ENCODE results near the gene MACROD1. TPM values are rescaled to one million over a fixed set of nuclear protein-coding genes. Genes with fewer than 3 reads are reported as not detected.

Gene MACROD1
- total RNA-seq, 6 experiments from 2014 or later, result 11.8 to 17.0 (median 13.1) TPM

DNA sequence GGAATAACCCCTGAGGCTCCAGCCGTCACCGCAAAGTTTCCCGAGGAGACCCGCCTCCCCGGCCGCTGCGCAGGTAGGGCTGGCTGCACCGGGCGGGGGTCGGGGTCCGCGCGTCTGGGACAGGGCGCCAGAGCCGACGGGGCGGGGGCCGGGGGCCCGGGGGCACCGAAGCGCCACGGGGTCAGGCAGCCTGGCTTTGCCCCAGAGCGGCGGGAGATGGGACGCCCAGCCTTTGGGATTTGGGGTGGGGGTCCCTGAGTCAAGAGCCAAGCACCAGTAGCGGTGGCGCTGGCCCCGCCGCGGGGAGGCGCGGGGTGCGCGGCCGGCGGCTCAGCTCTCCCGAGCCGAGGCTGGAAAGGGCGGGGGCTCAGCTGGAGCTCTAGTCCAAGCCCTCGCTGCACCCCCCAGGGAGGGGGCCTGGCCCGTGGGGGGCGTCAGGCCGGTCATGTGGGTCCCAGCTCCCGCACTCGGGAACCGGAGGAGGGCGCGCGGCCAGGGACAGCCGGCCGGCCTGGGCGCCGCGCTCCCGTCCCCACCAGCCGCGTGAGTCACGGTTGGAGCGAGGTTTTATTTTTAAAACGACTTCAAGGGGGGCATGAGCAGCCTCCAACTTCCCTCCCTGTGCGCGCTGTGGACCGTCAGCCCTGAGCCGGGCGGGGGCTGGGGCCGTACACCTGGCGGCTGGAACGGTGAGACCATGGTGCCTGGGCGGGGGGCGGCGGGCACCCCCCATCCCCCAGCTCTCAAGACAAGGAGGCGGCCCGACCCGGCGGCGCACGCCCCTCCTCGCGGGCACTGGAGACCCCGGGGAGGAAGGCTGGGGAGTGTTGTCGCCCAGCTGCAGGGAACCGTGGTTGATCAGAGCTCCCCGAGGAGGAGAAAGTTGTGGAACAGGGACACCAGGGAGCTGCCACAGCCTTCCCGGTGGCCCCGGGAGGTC, 129.6 kb downstream of the MACROD1 start:
- H3K4me1 Mint-ChIP-seq (ENCODE audit: low read depth), result peaks cover 5% of the 10 kb centered on the region; the same call in 1 of the 2 replicates
- peaks cover 15% of the 10 kb centered on the region for H3K27me3 Mint-ChIP-seq (ENCODE audit: insufficient read depth)
- H3K27ac Mint-ChIP-seq, result no peak overlapping the region
- no peaks in the 10 kb centered on the region for H3K36me3 Mint-ChIP-seq (ENCODE audit: low read depth)
- H3K4me3 Mint-ChIP-seq, result no peak overlapping the region
- no peaks in the 10 kb centered on the region for H3K9me3 Mint-ChIP-seq
- TF ChIP-seq, protein P1, sequence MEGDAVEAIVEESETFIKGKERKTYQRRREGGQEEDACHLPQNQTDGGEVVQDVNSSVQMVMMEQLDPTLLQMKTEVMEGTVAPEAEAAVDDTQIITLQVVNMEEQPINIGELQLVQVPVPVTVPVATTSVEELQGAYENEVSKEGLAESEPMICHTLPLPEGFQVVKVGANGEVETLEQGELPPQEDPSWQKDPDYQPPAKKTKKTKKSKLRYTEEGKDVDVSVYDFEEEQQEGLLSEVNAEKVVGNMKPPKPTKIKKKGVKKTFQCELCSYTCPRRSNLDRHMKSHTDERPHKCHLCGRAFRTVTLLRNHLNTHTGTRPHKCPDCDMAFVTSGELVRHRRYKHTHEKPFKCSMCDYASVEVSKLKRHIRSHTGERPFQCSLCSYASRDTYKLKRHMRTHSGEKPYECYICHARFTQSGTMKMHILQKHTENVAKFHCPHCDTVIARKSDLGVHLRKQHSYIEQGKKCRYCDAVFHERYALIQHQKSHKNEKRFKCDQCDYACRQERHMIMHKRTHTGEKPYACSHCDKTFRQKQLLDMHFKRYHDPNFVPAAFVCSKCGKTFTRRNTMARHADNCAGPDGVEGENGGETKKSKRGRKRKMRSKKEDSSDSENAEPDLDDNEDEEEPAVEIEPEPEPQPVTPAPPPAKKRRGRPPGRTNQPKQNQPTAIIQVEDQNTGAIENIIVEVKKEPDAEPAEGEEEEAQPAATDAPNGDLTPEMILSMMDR (IDR thresholded peaks at IDR 0.05), result peak; percentile 26; the same call in 1 of the 2 replicates
- DNase-seq, result peak; percentile 10

DNA sequence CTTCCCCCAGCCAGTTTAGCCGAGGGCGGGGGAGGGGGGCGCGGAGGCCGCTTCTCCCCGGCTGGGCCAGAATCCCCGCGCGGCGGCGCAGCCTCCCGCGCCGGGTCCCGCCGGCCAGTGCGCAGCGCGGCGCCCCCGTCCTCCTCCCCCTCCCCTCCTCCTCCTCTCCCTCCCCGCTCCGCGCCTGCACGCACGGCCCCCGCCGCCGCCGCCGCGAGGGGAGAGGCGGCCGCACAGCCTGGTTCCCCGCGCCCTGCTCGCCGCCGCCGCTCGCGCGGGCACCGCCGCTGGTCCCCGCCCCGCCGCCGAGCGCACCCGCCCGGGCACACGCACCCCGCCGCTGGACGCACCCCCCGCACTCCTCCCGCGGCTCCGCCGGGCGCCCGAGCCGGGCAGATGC, 130.3 kb downstream of the MACROD1 start, which contains the start of gene FLRT1:
TSS of gene FLRT1 (plus strand) at position 356 of the 400 bp plus-strand sequence. CDS start 80,337 bp downstream, outside the sequence.
- Mint-ChIP-seq H3K9me3 (no peaks in the 10 kb centered on the region), H3K27me3 (ENCODE audit: insufficient read depth) (peaks cover 12% of the 10 kb centered on the region), H3K36me3 (ENCODE audit: low read depth) (no peaks in the 10 kb centered on the region), H3K4me3 (peak within 1 kb of the TSS; percentile 72), H3K27ac (no peak within 1 kb of the TSS; the same call in 1 of the 2 replicates), H3K4me1 (ENCODE audit: low read depth) (peaks cover 5% of the 10 kb centered on the region; the same call in 1 of the 2 replicates)
- no peak for DNase-seq
- TF ChIP-seq, protein P1 (IDR thresholded peaks at IDR 0.05), result no peak

DNA sequence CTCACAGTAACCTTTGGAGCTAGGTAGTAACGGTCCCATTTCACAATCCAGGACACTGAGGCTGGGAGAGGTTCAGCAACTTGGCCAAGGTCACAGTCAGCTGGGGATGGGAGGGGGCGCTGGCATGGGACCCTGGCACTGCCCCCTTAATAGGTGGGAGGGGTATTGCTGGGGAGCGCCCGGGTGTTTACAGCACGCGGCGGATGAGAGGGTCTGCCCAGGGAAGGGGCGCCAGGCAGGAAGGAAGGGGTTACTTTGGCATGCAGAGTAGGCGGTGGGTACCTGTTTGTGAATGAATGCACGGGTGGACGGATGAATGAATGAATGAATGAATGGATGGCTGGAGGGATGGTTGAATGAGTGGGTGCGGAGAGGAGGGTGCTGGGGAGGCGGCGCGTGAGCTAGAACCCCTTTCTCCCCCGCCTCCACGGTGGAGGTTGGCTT, 130.8 kb downstream of the MACROD1 start:
- Mint-ChIP-seq H3K27ac (no peak overlapping the region; the same call in 1 of the 2 replicates), H3K27me3 (ENCODE audit: insufficient read depth) (peaks cover 12% of the 10 kb centered on the region)
- DNase-seq, result no peak

DNA sequence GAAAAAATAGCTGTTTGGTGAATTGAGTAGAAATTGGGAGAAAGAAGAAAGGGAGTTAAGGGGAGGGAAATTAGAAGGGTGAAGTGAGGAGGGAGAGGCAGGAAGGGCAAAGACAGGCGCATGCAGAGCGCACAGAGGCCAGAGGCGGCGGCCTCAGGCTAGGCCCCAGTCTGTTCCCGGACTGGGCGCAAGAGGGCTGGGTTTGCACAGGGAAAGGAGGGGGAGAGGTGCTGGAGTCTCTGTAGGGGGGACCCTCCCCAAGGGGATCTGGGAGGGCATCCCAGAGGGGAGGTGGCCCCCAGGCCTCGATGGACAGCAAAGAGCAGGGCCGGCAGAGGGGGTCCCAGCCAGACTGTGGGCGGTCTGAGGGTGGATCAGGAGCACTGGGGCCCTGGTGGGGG, 131.5 kb downstream of the MACROD1 start:
- no peak for DNase-seq
- no peaks in the 10 kb centered on the region for H3K36me3 Mint-ChIP-seq (ENCODE audit: low read depth)
- TF ChIP-seq, protein P1 (IDR thresholded peaks at IDR 0.05), result no peak
- H3K4me1 Mint-ChIP-seq (ENCODE audit: low read depth), result peaks cover 5% of the 10 kb centered on the region; the same call in 1 of the 2 replicates
- H3K27me3 Mint-ChIP-seq (ENCODE audit: insufficient read depth), result peaks cover 14% of the 10 kb centered on the region
- H3K9me3 Mint-ChIP-seq, result no peaks in the 10 kb centered on the region
- H3K4me3 Mint-ChIP-seq, result no peak overlapping the region
- no peak overlapping the region for H3K27ac Mint-ChIP-seq

More for the DNA sequence above, 130.8 kb downstream of the MACROD1 start:
- no peaks in the 10 kb centered on the region for H3K9me3 Mint-ChIP-seq
- H3K36me3 Mint-ChIP-seq (ENCODE audit: low read depth), result no peaks in the 10 kb centered on the region
- peaks cover 5% of the 10 kb centered on the region; the same call in 1 of the 2 replicates for H3K4me1 Mint-ChIP-seq (ENCODE audit: low read depth)
- TF ChIP-seq, protein P1 (IDR thresholded peaks at IDR 0.05), result no peak
- peak overlapping the region; percentile 72 for H3K4me3 Mint-ChIP-seq

DNA sequence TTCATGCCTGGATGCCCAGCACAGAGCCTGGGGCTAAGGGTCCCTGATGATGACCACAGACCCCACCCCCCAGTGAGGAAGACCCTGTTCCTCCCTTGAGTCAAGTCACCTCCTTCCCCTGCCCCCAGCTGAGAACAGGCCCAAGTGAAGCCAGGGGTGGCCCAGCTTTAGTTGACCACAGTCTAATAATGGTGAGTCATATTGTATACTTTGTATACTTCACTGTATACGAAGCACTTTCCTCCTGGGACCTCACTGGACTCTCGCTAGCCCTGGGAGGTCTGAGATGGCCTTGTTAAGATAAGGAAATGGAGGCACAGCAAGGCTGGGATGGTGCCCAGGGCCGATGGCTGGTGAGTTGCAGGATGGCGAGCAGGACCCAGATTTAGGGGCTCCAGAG, 133.9 kb downstream of the MACROD1 start:
- H3K4me3 Mint-ChIP-seq, result no peak overlapping the region
- no peaks in the 10 kb centered on the region for H3K9me3 Mint-ChIP-seq
- no peaks in the 10 kb centered on the region for H3K36me3 Mint-ChIP-seq (ENCODE audit: low read depth)
- H3K4me1 Mint-ChIP-seq (ENCODE audit: low read depth), result peaks cover 5% of the 10 kb centered on the region; the same call in 1 of the 2 replicates
- peak; percentile 8 for DNase-seq
- no peak overlapping the region for H3K27ac Mint-ChIP-seq
- TF ChIP-seq, protein P1 (IDR thresholded peaks at IDR 0.05), result no peak
- peaks cover 14% of the 10 kb centered on the region for H3K27me3 Mint-ChIP-seq (ENCODE audit: insufficient read depth)
